ENCODE measurements around the gene PRKD2.

Gene PRKD2

DNA sequence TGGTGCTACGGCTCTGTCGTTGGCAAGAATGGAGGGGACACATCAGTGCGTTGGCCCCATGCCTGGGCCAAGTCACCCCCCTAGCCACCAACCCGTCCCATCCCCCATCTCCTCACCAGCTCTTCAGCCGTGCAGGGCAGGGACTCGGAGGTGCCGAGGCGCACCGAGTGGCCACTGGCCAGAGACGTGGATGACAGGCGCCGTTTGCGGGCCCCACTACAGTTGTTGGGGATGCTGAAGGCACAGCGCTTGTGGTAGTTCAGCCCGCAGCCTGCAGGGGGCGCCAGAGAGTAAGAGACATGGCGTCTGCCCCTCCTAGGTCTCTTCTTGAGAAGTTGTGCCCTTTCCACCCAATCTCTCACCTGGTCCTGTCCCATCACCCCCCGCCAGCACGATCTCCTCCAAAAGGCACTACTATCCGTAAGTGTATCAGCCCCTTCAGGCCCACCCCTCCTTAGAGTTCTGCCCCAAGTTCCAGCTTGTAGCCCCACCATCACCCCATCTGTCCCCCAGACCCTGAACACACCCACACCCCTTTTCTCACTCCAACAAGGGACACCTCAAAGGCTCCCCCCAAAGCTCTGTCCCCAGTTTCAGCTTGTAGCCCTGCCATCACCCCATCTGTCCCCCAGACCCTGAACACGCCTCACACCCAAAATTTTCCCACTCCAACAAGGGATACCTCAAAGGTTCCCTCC, 12.4 kb downstream of the PRKD2 start (continued):
- peak; percentile 91 for TF ChIP-seq CTCF (tag by site-specific recombination; IDR thresholded peaks at IDR 0.05)
- TF ChIP-seq, protein P1, sequence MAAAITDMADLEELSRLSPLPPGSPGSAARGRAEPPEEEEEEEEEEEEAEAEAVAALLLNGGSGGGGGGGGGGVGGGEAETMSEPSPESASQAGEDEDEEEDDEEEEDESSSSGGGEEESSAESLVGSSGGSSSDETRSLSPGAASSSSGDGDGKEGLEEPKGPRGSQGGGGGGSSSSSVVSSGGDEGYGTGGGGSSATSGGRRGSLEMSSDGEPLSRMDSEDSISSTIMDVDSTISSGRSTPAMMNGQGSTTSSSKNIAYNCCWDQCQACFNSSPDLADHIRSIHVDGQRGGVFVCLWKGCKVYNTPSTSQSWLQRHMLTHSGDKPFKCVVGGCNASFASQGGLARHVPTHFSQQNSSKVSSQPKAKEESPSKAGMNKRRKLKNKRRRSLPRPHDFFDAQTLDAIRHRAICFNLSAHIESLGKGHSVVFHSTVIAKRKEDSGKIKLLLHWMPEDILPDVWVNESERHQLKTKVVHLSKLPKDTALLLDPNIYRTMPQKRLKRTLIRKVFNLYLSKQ (tag by site-specific recombination; IDR thresholded peaks at IDR 0.05; ENCODE audit: borderline replicate concordance), result no peak
- TF ChIP-seq, protein P2, sequence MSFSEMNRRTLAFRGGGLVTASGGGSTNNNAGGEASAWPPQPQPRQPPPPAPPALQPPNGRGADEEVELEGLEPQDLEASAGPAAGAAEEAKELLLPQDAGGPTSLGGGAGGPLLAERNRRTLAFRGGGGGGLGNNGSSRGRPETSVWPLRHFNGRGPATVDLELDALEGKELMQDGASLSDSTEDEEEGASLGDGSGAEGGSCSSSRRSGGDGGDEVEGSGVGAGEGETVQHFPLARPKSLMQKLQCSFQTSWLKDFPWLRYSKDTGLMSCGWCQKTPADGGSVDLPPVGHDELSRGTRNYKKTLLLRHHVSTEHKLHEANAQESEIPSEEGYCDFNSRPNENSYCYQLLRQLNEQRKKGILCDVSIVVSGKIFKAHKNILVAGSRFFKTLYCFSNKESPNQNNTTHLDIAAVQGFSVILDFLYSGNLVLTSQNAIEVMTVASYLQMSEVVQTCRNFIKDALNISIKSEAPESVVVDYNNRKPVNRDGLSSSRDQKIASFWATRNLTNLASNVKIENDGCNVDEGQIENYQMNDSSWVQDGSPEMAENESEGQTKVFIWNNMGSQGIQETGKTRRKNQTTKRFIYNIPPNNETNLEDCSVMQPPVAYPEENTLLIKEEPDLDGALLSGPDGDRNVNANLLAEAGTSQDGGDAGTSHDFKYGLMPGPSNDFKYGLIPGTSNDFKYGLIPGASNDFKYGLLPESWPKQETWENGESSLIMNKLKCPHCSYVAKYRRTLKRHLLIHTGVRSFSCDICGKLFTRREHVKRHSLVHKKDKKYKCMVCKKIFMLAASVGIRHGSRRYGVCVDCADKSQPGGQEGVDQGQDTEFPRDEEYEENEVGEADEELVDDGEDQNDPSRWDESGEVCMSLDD (tag by site-specific recombination; IDR thresholded peaks at IDR 0.05), result peak; percentile 39

DNA sequence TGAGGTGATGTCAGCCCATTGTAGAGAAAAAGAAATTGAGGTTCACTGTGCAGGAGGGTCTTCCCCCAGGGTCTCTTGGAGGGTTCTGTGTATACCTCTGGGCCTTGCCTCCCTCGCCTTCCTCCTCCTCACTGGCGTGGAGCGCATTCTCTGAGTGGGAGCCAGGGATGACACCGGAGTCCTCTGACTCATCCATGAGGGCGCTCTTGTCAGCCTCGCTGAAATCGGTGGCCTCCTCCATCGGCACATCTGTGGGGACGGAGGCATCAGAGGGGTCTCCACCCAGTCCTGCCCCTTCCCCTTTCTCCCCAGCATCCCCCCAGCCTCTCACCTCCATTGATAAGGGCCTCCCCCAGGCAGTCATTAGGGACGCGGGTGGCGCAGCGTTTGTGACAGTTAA, 16.2 kb downstream of the PRKD2 start:
- ChIA-PET POLR2A (no interaction called here), CTCF (interaction anchor here (0.6 to 1.0 kb wide), 2 partner anchors 14 to 40 kb away, joined by 3 read pairs; partner anchors contain the start of gene DACT3)
- Histone ChIP-seq H3K36me3 (ENCODE audit: control insufficient read depth in 2 of 2, insufficient read depth in 1 of 2, low read length in 2 of 2) (peaks cover 76 to 77% of the 10 kb centered on the region in 2 experiments), H3K9me3 (ENCODE audit: control insufficient read depth, insufficient read depth, low read depth, low read length) (no peaks in the 10 kb centered on the region), H3K27ac (ENCODE audit: extremely low read depth, low read depth, low read length) (no peak overlapping the region), H3K4me1 (ENCODE audit: control insufficient read depth, insufficient read depth, low read length) (no peaks in the 10 kb centered on the region), H3K4me3 (ENCODE audit: low read depth, low read length) (no peak overlapping the region)
- TF ChIP-seq ZBTB21 (tag by site-specific recombination; IDR thresholded peaks at IDR 0.05) (no peak), EGR2 (tag by site-specific recombination; IDR thresholded peaks at IDR 0.05; ENCODE audit: low read depth) (0 out of 2 replicates have a peak, but pooled peaks have one; percentile 10), ZNF223 (tag by site-specific recombination; IDR thresholded peaks at IDR 0.05) (no peak)

GRCh38 chr19:46698395-46699321, 18.3 kb downstream of the PRKD2 start:
- Histone ChIP-seq H3K36me3 (ENCODE audit: control insufficient read depth in 2 of 2, insufficient read depth in 1 of 2, low read length in 2 of 2) (peaks cover 83 to 90% of the 10 kb centered on the region in 2 experiments), H3K27ac (ENCODE audit: extremely low read depth, low read depth, low read length) (no peak overlapping the region), H3K4me3 (ENCODE audit: low read depth, low read length) (no peak overlapping the region), H3K9me3 (ENCODE audit: control insufficient read depth, insufficient read depth, low read depth, low read length) (no peaks in the 10 kb centered on the region), H3K4me1 (ENCODE audit: control insufficient read depth, insufficient read depth, low read length) (no peaks in the 10 kb centered on the region)
- POLR2A ChIA-PET, result interaction anchor here (1.7 kb wide), 1 partner anchor 98 kb away, joined by 5 read pairs; no protein-coding TSS in a partner anchor
- CTCF ChIA-PET, result interaction anchor here (1.4 kb wide), 1 partner anchor 36 kb away, joined by 4 read pairs; no protein-coding TSS in a partner anchor
- TF ChIP-seq ZNF792 (tag by site-specific recombination; IDR thresholded peaks at IDR 0.05) (no peak), ZNF302 (tag by site-specific recombination; IDR thresholded peaks at IDR 0.05; ENCODE audit: low read depth) (no peak), ZNF623 (tag by site-specific recombination; IDR thresholded peaks at IDR 0.05) (peak; percentile 97), ZNF768 (tag by site-specific recombination; IDR thresholded peaks at IDR 0.05) (peak; percentile 58; the same call in 1 of the 2 replicates)
